NCI-H69 (cell line): ENCODE results near the gene RAPGEF2.

Experiments
- DNase-seq: peaks from one replicate; lab custom pipeline; 2025; lab: John Stamatoyannopoulos, UW

RAPGEF2 gene

GRCh38 chr4:159280442-159281172 lies 177.7 kb downstream of the RAPGEF2 start:
- DNase-seq: no peak

GRCh38 chr4:159281771-159282170 lies 178.9 kb downstream of the RAPGEF2 start:
- no peak for DNase-seq

- DNase-seq: no peak
Measured at GRCh38 chr4:159282329-159282728, 179.4 kb downstream of the RAPGEF2 start.

GRCh38 chr4:159282944-159283343 lies 180.1 kb downstream of the RAPGEF2 start:
- no peak for DNase-seq

- DNase-seq: no peak
Measured at GRCh38 chr4:159283696-159284095, 180.8 kb downstream of the RAPGEF2 start.

GRCh38 chr4:159284113-159284512 lies 181.2 kb downstream of the RAPGEF2 start:
- DNase-seq: no peak

- no peak for DNase-seq
Measured at GRCh38 chr4:159284733-159285132, 181.9 kb downstream of the RAPGEF2 start.

GRCh38 chr4:159287767-159288166 lies 184.9 kb downstream of the RAPGEF2 start:
- DNase-seq: no peak

GRCh38 chr4:159289682-159290081 lies 186.8 kb downstream of the RAPGEF2 start:
- DNase-seq: no peak

- DNase-seq: no peak
Measured at GRCh38 chr4:159290321-159291030, 187.6 kb downstream of the RAPGEF2 start.

GRCh38 chr4:159291176-159291575 lies 188.3 kb downstream of the RAPGEF2 start:
- no peak for DNase-seq

- peak; percentile 1 for DNase-seq
Measured at GRCh38 chr4:159292137-159292896, 189.4 kb downstream of the RAPGEF2 start.

GRCh38 chr4:159293811-159294515 lies 191.1 kb downstream of the RAPGEF2 start:
- DNase-seq: no peak

GRCh38 chr4:159296061-159296460 lies 193.2 kb downstream of the RAPGEF2 start:
- DNase-seq: no peak

- no peak for DNase-seq
Measured at GRCh38 chr4:159297091-159297490, 194.2 kb downstream of the RAPGEF2 start.

- DNase-seq: no peak
Measured at GRCh38 chr4:159298502-159298901, 195.6 kb downstream of the RAPGEF2 start.

- DNase-seq: no peak
Measured at GRCh38 chr4:159303435-159303834, 200.6 kb downstream of the RAPGEF2 start.

GRCh38 chr4:159305129-159305528 lies 202.2 kb downstream of the RAPGEF2 start:
- no peak for DNase-seq

GRCh38 chr4:159307929-159308328 lies 205.1 kb downstream of the RAPGEF2 start:
- DNase-seq: no peak

GRCh38 chr4:159308566-159309340 lies 205.9 kb downstream of the RAPGEF2 start:
- no peak for DNase-seq

- DNase-seq: no peak
Measured at GRCh38 chr4:159312236-159312635, 209.4 kb downstream of the RAPGEF2 start.
